Measurements from ENCODE around the gene PRR14. TPM values are rescaled to one million over a fixed set of nuclear protein-coding genes. Genes with fewer than 3 reads are reported as not detected.

Gene PRR14
- total RNA-seq: 15.0 and 18.1 TPM in 2 replicates

GRCh38 chr16:30650369-30651123 lies at the start of gene PRR14:
TSS of gene PRR14 (plus strand) at chr16:30650960. CDS start at chr16:30651646, 686 bp downstream.

GRCh38 chr16:30609926-30610839 lies 40.6 kb upstream of the PRR14 start, which contains the start of gene ZNF689:
TSS of gene ZNF689 (minus strand) at chr16:30610389. CDS start at chr16:30610041, 348 bp downstream.

GRCh38 chr16:30657866-30658730 lies 7.3 kb downstream of the PRR14 start, which contains the start of gene FBRS:
TSS of gene FBRS (plus strand) at chr16:30658431. CDS start at chr16:30659519, 1,088 bp downstream.

GRCh38 chr16:30698816-30699614 lies 48.3 kb downstream of the PRR14 start, which contains the start of gene SRCAP:
TSS of gene SRCAP (plus strand) at chr16:30699171. CDS start at chr16:30700825, 1,654 bp downstream.

Other genes starting within 250 kb of the PRR14 start
- 7.7 and 9.0 TPM in 2 replicates for gene ZNF771, start 243.4 kb upstream of the PRR14 start, total RNA-seq
- gene DCTPP1, start 220.9 kb upstream of the PRR14 start, total RNA-seq: 44.7 and 66.1 TPM in 2 replicates
- gene SEPHS2, start 205.1 kb upstream of the PRR14 start, total RNA-seq: 15.9 and 20.4 TPM in 2 replicates
- gene ITGAL, start 178.2 kb upstream of the PRR14 start, total RNA-seq: not detected in 2 replicates
- gene ZNF768, start 124.4 kb upstream of the PRR14 start, total RNA-seq: 34.9 and 44.1 TPM in 2 replicates
- gene ZNF747, start 116.1 kb upstream of the PRR14 start, total RNA-seq: 5.7 and 7.0 TPM in 2 replicates
- gene ZNF764, start 92.6 kb upstream of the PRR14 start, total RNA-seq: 2.7 and 4.8 TPM in 2 replicates
- 7.9 and 9.8 TPM in 2 replicates for gene ZNF688, start 79.2 kb upstream of the PRR14 start, total RNA-seq
- gene ZNF785, start 65.3 kb upstream of the PRR14 start, total RNA-seq: 1.7 and 2.3 TPM in 2 replicates
- 4.9 and 5.8 TPM in 2 replicates for gene ZNF689, start 40.6 kb upstream of the PRR14 start, total RNA-seq
- 16.9 and 21.7 TPM in 2 replicates for gene FBRS, start 7.5 kb downstream of the PRR14 start, total RNA-seq
- gene SRCAP, start 48.2 kb downstream of the PRR14 start, total RNA-seq: 3.2 and 6.5 TPM in 2 replicates
- gene PHKG2, start 97.5 kb downstream of the PRR14 start, total RNA-seq: 14.2 and 27.1 TPM in 2 replicates
- gene CFAP119, start 111.1 kb downstream of the PRR14 start, total RNA-seq: 1.3 and 7.1 TPM in 2 replicates
- gene RNF40, start 111.4 kb downstream of the PRR14 start, total RNA-seq: 42.6 and 67.0 TPM in 2 replicates
- 9.9 and 11.0 TPM in 2 replicates for gene ZNF629, start 136.2 kb downstream of the PRR14 start, total RNA-seq
- gene BCL7C, start 243.1 kb downstream of the PRR14 start, total RNA-seq: 57.1 and 73.8 TPM in 2 replicates
- 0.57 and 4.2 TPM in 2 replicates for gene CTF1, start 245.7 kb downstream of the PRR14 start, total RNA-seq

Data from hair follicular keratinocyte (primary cell).